Glomerular endothelial cell (primary cell): ENCODE results near the gene KRTAP5-7. TPM values are rescaled to one million over a fixed set of nuclear protein-coding genes. Genes with fewer than 3 reads are reported as not detected.

Source experiments
- DNase-seq: peaks from one replicate; pipeline ENCODE4 v3.0.0-alpha.2; 2011; ENCODE audit warnings: low read depth, low spot score; ENCODE audit errors: extremely low read depth
- total RNA-seq: library from RNA; depleted of rRNA; stranded (reverse); fragments of >200 nt; gene quantifications from 2 replicates; pipeline ENCODE4 v1.2.3, GENCODE V29; 2015

KRTAP5-7 gene
- total RNA-seq, 1 donor from 2014 or later = not detected

DNA sequence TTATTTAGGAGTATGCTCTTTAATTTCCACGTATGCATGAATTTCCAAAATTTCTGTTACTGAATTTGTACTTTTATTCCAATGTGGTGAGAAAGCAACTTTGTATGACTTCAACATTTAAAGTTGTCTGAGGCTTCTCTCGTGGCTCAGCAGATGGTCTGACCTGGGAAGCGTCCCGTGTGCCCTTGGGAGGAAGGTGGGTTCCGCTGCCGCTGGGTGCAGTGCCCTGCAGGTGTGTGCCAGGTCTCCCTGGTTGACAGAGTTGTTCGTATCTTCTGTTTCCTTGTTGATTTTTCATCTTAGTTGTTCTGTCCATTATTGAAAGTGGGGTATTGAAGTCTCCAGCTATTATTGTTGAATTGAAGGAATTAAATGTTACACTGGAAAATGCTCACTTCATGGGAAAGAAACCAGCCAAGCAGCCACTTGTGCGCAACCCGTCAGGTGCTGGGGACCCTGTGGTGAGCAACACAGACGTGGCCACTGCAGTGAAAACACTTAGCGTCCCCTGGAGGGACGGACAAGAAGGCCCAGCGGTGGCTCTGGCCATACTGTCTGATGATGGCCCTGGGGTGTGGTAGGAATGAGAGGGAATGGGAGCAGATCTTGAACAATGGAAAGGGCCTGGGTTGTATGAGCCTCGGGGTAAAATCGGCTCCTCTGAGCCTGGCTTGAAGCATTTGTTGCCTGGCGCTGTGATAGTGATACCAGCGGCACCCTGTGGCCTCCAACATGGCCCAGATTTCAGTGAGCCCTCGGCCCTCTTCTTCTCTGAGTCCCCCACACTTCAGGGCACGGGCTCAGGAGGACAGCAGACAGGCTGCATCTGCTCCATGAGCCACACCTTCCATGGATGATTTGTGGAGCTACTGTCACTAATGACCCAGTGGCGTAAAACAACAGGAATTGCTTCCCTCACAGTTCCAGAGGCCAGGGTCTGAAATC, 31.5 kb upstream of the KRTAP5-7 start:
- DNase-seq = no peak

DNA sequence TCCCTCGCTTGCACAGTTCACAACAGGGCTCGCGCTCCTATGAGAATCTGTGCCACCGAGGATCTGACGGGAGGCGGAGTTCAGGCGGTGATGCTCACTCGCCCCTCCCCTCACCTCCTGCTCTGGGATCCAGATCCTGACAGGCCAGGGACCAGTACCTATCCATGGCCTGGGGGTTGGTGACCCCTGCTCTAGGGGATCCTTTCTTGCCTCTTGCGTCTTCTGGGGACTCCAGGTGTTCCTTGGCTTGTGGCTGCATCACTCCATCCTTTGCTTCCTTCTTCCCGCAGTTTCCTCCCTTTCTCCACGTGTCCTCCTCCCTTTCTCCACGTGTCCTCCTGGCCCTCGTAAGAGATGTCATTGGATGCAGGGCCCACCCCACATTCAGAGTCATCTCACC, 30.6 kb upstream of the KRTAP5-7 start:
- no peak for DNase-seq

DNA sequence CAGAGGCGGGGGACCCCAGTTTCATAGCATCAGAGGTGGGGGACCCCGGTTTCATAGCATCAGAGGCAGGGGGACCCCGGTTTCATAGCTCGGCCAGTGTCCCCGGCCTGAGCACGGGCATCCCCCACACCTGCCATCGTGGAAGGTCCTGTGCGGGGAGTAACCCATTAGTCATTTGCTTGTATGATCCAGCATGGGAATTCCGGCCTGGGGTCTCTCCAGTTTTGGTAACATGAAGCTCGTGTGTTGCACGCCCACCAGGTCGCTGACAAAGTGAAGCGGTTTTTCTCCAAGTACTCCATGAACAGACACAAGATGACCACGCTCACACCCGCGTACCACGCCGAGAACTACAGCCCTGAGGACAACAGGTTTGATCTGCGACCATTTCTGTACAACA, 29.0 kb upstream of the KRTAP5-7 start:
- no peak for DNase-seq

DNA sequence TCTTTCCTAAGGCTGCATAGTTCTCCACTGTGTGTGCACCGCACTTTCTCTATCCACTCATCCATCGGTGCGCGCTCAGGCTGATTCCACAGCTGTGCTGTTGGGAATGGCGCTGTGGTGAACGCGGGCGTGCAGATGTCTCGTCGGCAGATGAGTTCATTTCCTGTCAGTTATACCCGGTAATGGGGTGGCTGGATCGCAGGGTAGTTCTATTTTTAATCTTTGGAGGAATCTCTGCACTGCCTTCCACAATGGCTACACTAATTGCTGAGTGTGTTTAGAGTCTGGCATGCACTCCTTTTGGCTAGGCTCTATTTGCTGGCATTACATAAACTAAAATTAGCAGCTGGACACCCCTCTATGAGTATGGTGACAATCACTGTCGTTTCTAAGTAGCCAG, 27.9 kb upstream of the KRTAP5-7 start:
- no peak for DNase-seq

GRCh38 chr11:71499546-71499945, 27.5 kb upstream of the KRTAP5-7 start:
- DNase-seq = no peak

- DNase-seq = no peak
Measured at GRCh38 chr11:71500601-71501021, 26.5 kb upstream of the KRTAP5-7 start.

- no peak for DNase-seq
Measured at GRCh38 chr11:71501071-71501985, 25.7 kb upstream of the KRTAP5-7 start.

GRCh38 chr11:71502026-71502425, 25.0 kb upstream of the KRTAP5-7 start:
- no peak for DNase-seq

GRCh38 chr11:71502871-71503435, 24.1 kb upstream of the KRTAP5-7 start:
- DNase-seq = no peak

DNA sequence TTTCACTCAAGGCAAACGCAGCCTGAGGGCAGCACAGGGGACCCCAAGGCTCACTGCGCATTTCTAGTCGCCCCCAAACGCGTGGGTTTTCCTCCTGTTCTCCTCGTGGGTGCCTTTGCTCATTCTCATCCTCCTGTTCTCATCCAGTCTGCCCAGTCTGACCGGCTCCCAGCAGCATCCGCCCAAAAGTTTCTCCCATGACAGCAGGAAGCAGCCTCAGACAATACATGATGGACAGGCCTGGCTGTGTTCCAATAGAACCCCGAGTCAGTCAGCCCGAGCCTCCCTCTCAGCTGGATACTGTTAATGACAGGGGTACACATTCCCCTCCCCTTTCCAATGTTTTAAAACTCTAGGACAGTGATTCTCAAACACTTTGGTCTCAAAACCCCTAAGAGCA, 22.5 kb upstream of the KRTAP5-7 start:
- no peak for DNase-seq

DNA sequence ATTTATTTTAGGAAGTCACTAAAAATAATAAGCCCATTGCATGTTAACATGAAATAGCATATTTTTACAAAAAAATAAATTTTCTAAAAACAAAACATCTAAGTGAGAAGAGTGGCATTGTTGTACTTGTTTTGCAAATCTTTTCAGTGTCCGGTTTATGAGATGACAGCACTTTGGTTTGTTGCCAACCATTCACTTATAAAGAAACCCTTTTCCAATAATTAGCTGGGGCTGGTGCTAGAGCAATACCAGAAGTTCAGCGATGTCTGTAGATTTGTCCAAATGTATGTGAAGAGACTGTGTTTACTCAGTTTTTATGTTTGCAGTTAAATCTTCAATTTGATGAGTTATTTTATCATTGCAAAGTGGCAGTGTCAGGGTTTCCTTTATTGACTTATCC, 22.1 kb upstream of the KRTAP5-7 start:
- DNase-seq = no peak

DNA sequence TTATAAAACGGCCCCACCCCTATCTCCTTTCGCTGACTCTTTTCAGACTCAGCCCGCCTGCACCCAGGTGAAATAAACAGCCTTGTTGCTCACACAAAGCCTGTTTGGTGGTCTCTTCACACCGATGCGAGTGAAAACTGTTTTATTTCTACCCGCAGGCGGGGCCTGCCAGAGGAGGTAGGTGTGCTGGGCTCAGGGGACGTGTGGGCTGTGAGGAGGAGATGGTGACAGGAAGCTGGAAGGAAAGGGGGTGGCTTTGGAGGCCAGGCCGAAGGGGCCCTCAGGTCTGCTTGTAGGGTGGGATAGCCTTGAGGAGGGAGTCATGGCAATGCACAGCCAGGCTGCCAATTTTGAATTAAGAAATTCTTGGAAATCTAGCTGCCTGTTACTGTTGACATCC, 21.3 kb upstream of the KRTAP5-7 start:
- DNase-seq = no peak

DNA sequence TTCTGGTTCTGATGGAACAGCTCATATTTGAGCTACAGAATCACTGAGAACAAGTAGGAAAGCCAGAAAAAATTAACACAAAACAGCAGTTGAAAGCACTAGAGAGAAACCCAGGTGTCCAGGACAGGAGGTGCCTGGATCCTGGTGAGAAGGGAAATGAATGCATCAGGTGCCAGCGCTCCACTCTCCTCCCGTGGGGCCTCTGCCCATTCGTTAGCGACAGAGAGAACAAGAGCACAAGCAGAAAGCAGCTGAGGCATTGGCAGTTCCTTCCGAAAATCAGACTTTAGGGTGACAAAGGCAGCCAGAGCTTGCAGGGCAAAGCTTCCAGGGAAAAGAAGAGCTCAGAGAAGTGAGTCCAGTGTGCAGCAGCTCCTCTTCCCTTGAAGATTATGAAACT, 20.0 kb upstream of the KRTAP5-7 start:
- no peak for DNase-seq

GRCh38 chr11:71518506-71519471, 8.3 kb upstream of the KRTAP5-7 start:
- DNase-seq = no peak

DNA sequence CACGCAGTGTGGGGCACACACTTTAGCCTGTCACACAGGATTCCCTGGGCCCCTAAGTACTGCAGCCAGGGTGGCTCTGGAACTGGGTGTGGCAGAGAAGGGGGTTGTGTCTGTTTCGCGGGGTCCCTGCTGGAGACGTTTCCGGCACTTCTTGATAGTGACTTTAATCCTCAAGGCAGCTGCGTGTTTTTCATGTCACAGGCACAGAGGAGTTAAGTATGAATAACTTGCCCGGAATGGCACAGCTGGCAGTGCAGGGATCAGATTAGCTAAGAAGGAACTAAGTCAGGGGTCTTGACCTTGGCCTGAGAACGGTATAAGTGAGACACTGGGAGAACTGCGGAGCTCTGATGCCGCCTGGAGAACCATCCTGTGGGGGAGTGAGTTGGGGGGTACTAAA, 7.5 kb upstream of the KRTAP5-7 start:
- no peak for DNase-seq

DNA sequence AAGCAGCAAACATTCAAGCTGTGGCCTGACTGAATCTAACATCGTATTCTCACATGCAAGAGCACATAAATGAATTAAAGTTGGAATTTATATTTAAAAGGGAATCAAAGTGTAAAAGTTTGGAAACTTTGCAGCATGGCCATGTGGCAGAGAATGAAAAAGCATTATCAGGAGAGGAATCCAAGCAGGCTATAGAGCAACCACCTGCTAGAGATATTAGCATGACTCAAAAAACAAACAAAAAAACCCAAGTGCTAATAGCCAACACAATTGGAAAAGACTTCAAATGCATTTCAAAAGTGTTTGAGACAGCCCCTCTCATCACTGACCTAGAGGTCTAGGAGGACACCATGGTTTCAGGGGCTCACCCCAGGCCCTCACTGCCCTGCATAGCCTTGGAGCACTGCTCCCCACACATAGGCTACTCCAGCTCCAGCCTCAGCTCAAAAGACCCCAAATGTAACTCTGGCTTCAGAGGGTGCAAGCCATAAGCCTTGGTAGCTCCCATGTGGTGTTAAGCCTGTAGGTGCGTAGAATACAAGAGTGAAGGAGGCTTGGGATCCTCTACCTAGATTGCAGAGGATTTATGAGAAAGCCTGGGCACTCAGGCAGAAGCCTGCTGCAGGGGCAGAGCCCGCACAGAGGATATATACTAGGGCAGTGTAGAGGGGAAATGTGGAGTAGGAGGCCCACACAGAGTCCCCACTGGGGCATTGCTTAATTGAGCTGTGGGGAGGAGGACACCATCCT, 1.7 kb upstream of the KRTAP5-7 start:
- no peak for DNase-seq

DNA sequence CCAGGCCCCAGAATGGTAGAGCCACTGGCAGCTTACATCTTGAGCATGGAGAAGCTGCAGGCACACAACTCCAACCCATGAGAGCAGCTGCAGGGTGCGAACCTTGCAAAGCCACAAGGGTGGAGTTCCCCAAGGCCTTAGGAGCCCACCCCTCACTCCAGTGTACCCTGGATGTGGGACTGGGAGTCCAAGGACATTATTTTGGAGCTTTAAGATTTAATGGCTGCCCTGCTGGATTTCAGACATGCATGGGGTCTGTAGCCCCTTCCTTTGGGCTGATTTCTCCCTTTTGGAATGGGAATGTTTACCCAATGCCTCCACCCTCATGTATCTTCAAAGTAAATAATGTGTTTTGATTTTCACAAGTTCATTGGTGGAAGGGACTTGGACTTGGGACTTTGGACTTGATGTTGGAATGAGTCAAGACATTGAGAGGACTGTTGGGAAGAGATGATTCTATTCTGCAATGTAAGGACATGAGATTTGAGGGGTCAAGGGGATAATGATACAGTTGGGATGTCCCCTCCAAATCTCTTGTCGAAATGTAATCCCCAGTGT, 1.1 kb upstream of the KRTAP5-7 start:
- DNase-seq = no peak

GRCh38 chr11:71527576-71528210, 626 bp downstream of the KRTAP5-7 start:
- DNase-seq = no peak

DNA sequence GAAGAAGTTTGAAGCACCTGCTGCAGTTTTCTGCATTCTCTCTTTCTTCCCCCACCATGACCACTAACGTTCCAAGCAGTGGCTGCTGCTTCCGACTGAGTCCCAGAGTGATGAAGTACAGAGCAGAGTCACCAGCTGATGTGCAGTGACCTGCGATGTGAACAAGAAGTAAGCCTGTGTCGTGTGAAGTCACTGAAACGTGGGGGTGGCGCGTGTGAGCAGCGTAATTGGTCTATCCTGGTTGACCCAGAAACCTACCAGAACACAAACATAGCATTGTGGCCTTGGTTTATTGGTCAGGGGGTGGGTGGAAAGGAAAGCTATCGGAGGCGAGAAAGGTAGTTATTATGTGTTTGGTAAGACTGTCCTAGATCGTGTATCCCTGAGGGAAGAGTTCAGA, 3.5 kb downstream of the KRTAP5-7 start:
- DNase-seq = no peak
